Skeletal muscle satellite cell (primary cell): ENCODE data around the gene WDR18.
A peak's percentile ranks its signal among the peaks of the same experiment; 100 is the strongest.
"Not testable (repeated sequence)": the region's sequence is repeated elsewhere in the genome, so short reads cannot be mapped to it uniquely, and the experiment has no call there.

Experiments
- H3K27me3 ChIP-seq: 2 replicates; pipeline ENCODE4 v1.7.0; 2013; ENCODE audit warnings: low read length; ENCODE audit not compliant: control insufficient read depth, insufficient read depth
- H3K36me3 ChIP-seq: 2 replicates; pipeline ENCODE4 v1.7.0; 2013; ENCODE audit warnings: mild to moderate bottlenecking, control low read depth, low read length; ENCODE audit not compliant: insufficient read depth
- H3K4me1 ChIP-seq: 2 replicates; pipeline ENCODE4 v1.7.0; 2013; ENCODE audit warnings: low read length; ENCODE audit not compliant: control insufficient read depth, insufficient read depth
- H3K4me2 ChIP-seq: 2 replicates; pipeline ENCODE4 v1.7.0; 2013; ENCODE audit warnings: mild to moderate bottlenecking, low read length
- H3K4me3 ChIP-seq: 2 replicates; pipeline ENCODE4 v1.7.0; 2013; ENCODE audit warnings: low read length
- H3K9ac ChIP-seq: 2 replicates; pipeline ENCODE4 v1.7.0; 2013; ENCODE audit warnings: mild to moderate bottlenecking, low read depth, low read length, moderate library complexity
- H3K9me3 ChIP-seq: replicated peaks from 2 replicates; pipeline ENCODE4 v1.7.0; 2013; ENCODE audit warnings: mild to moderate bottlenecking, control low read depth, low read length

The WDR18 gene

GRCh38 chr19:1015782-1016646 lies 31.9 kb downstream of the WDR18 start:
- peaks cover 40% of the 10 kb centered on the region for H3K4me1 ChIP-seq
- H3K9ac ChIP-seq = no peak overlapping the region

GRCh38 chr19:1016647-1017114 lies 32.5 kb downstream of the WDR18 start:
- Histone ChIP-seq H3K4me1 (peaks cover 40% of the 10 kb centered on the region), H3K4me3 (peak overlapping the region; percentile 25), H3K36me3 (peaks cover 26% of the 10 kb centered on the region), H3K9me3 (no peaks in the 10 kb centered on the region), H3K4me2 (peak overlapping the region; percentile 100), H3K27me3 (no peaks in the 10 kb centered on the region), H3K9ac (peak overlapping the region; percentile 28)

More at GRCh38 chr19:1015782-1016646, 31.9 kb downstream of the WDR18 start:
- no peaks in the 10 kb centered on the region for H3K27me3 ChIP-seq
- peak overlapping the region; percentile 100 for H3K4me2 ChIP-seq
- no peaks in the 10 kb centered on the region for H3K9me3 ChIP-seq
- no peak overlapping the region for H3K4me3 ChIP-seq
- H3K36me3 ChIP-seq = peaks cover 26% of the 10 kb centered on the region

GRCh38 chr19:1017115-1017905 lies 33.2 kb downstream of the WDR18 start:
- H3K9ac ChIP-seq = peak overlapping the region; percentile 28
- H3K27me3 ChIP-seq = no peaks in the 10 kb centered on the region
- no peaks in the 10 kb centered on the region for H3K9me3 ChIP-seq
- H3K36me3 ChIP-seq = peaks cover 26% of the 10 kb centered on the region
- H3K4me2 ChIP-seq = peak overlapping the region; percentile 100
- peaks cover 40% of the 10 kb centered on the region for H3K4me1 ChIP-seq
- H3K4me3 ChIP-seq = peak overlapping the region; percentile 25

GRCh38 chr19:1017906-1018305 lies 33.8 kb downstream of the WDR18 start:
- no peak overlapping the region for H3K9ac ChIP-seq
- peaks cover 40% of the 10 kb centered on the region for H3K4me1 ChIP-seq

GRCh38 chr19:1018393-1018792 lies 34.2 kb downstream of the WDR18 start:
- peak overlapping the region; percentile 100 for H3K4me2 ChIP-seq
- H3K9ac ChIP-seq = no peak overlapping the region
- H3K4me3 ChIP-seq = no peak overlapping the region
- H3K27me3 ChIP-seq = no peaks in the 10 kb centered on the region
- peaks cover 40% of the 10 kb centered on the region for H3K4me1 ChIP-seq
- peaks cover 17% of the 10 kb centered on the region for H3K36me3 ChIP-seq
- H3K9me3 ChIP-seq = no peaks in the 10 kb centered on the region

More at GRCh38 chr19:1017906-1018305, 33.8 kb downstream of the WDR18 start:
- H3K4me2 ChIP-seq = peak overlapping the region; percentile 100
- no peaks in the 10 kb centered on the region for H3K9me3 ChIP-seq
- no peak overlapping the region for H3K4me3 ChIP-seq
- peaks cover 22% of the 10 kb centered on the region for H3K36me3 ChIP-seq
- no peaks in the 10 kb centered on the region for H3K27me3 ChIP-seq

GRCh38 chr19:1018932-1019615 lies 34.9 kb downstream of the WDR18 start:
- peak overlapping the region; percentile 100 for H3K4me2 ChIP-seq
- no peaks in the 10 kb centered on the region for H3K9me3 ChIP-seq
- H3K4me1 ChIP-seq = peaks cover 40% of the 10 kb centered on the region
- H3K9ac ChIP-seq = peak overlapping the region; percentile 95
- no peaks in the 10 kb centered on the region for H3K27me3 ChIP-seq
- peaks cover 11% of the 10 kb centered on the region for H3K36me3 ChIP-seq
- peak overlapping the region; percentile 97 for H3K4me3 ChIP-seq

GRCh38 chr19:1019616-1019961 lies 35.4 kb downstream of the WDR18 start:
- H3K4me1 ChIP-seq = peaks cover 40% of the 10 kb centered on the region

GRCh38 chr19:1019980-1020867 lies 36.1 kb downstream of the WDR18 start:
- Histone ChIP-seq H3K9me3 (no peaks in the 10 kb centered on the region), H3K36me3 (peaks cover 7% of the 10 kb centered on the region), H3K27me3 (no peaks in the 10 kb centered on the region), H3K4me1 (peaks cover 40% of the 10 kb centered on the region), H3K4me3 (peak overlapping the region; percentile 97), H3K4me2 (peak overlapping the region; percentile 100), H3K9ac (peak overlapping the region; percentile 95)

More at GRCh38 chr19:1019616-1019961, 35.4 kb downstream of the WDR18 start:
- Histone ChIP-seq H3K4me3 (peak overlapping the region; percentile 97), H3K4me2 (peak overlapping the region; percentile 100), H3K9ac (peak overlapping the region; percentile 95), H3K27me3 (no peaks in the 10 kb centered on the region), H3K36me3 (peaks cover 10% of the 10 kb centered on the region), H3K9me3 (no peaks in the 10 kb centered on the region)

GRCh38 chr19:1020868-1021425 lies 36.8 kb downstream of the WDR18 start, which contains the start of gene TMEM259:
TSS of gene TMEM259 (minus strand) at chr19:1021123. CDS start at chr19:1020996, 127 bp downstream.
- H3K9ac ChIP-seq = peak within 1 kb of the TSS; percentile 95
- peak within 1 kb of the TSS; percentile 97 for H3K4me3 ChIP-seq
- H3K4me2 ChIP-seq = peak within 1 kb of the TSS; percentile 100
- no peaks in the 10 kb centered on the region for H3K9me3 ChIP-seq
- H3K36me3 ChIP-seq = peaks cover 4% of the 10 kb centered on the region
- H3K4me1 ChIP-seq = peaks cover 37% of the 10 kb centered on the region
- H3K27me3 ChIP-seq = no peaks in the 10 kb centered on the region

GRCh38 chr19:1023883-1024188 lies 39.7 kb downstream of the WDR18 start:
- not testable (repeated sequence) for H3K27me3 ChIP-seq, H3K4me2 ChIP-seq, H3K9me3 ChIP-seq, H3K9ac ChIP-seq, H3K36me3 ChIP-seq, H3K4me3 ChIP-seq
- peaks cover 15% of the 10 kb centered on the region for H3K4me1 ChIP-seq
